Hematopoietic multipotent progenitor cell treated with erythropoietin and hydrocortisone succinate and interleukin-3 and kit ligand, for 17 days (in vitro differentiated cells): ENCODE results near the gene ATP5ME.
"Not testable (repeated sequence)": the region's sequence is repeated elsewhere in the genome, so short reads cannot be mapped to it uniquely, and the experiment has no call there.

Source experiments
- DNase-seq: peaks from one replicate; pipeline ENCODE4 v3.0.0-alpha.2; 2015; ENCODE audit warnings: low spot score

ATP5ME gene

GRCh38 chr4:674172-675035 is at the start of gene ATP5ME, which contains the start of gene MYL5:
Gene ATP5ME (minus strand): TSS chr4:674276. CDS start chr4:674247, 29 bp downstream.
Gene MYL5 (plus strand): TSS chr4:674542. CDS start chr4:678027, 3,485 bp downstream.
- peak; percentile 98 for DNase-seq

- DNase-seq, result no peak
Measured at GRCh38 chr4:722851-723360, 48.8 kb upstream of the ATP5ME start.

- DNase-seq, result no peak
Measured at GRCh38 chr4:722169-722725, 48.2 kb upstream of the ATP5ME start.

GRCh38 chr4:721261-722168 is 47.4 kb upstream of the ATP5ME start:
- no peak for DNase-seq

- no peak for DNase-seq
Measured at GRCh38 chr4:720111-720860, 46.2 kb upstream of the ATP5ME start.

GRCh38 chr4:718460-718859 is 44.4 kb upstream of the ATP5ME start:
- no peak for DNase-seq

- DNase-seq, result no peak
Measured at GRCh38 chr4:717601-718320, 43.7 kb upstream of the ATP5ME start.

- DNase-seq, result no peak
Measured at GRCh38 chr4:714087-714486, 40.0 kb upstream of the ATP5ME start.

- DNase-seq, result no peak
Measured at GRCh38 chr4:712916-713632, 39.0 kb upstream of the ATP5ME start.

- DNase-seq, result no peak
Measured at GRCh38 chr4:712093-712492, 38.0 kb upstream of the ATP5ME start.

- DNase-seq, result no peak
Measured at GRCh38 chr4:710916-711315, 36.8 kb upstream of the ATP5ME start.

- no peak for DNase-seq
Measured at GRCh38 chr4:710116-710515, 36.0 kb upstream of the ATP5ME start.

- no peak for DNase-seq
Measured at GRCh38 chr4:709348-709747, 35.3 kb upstream of the ATP5ME start.

- DNase-seq, result no peak
Measured at GRCh38 chr4:708631-708933, 34.5 kb upstream of the ATP5ME start.

GRCh38 chr4:707929-708630 is 34.0 kb upstream of the ATP5ME start:
- no peak for DNase-seq

- DNase-seq, result no peak
Measured at GRCh38 chr4:706834-707598, 32.9 kb upstream of the ATP5ME start.

GRCh38 chr4:706083-706633 is 32.1 kb upstream of the ATP5ME start:
- DNase-seq, result not testable (repeated sequence)

- DNase-seq, result peak; percentile 90
Measured at GRCh38 chr4:705278-706082, 31.4 kb upstream of the ATP5ME start, which contains the start of gene PCGF3. Gene PCGF3 (plus strand): TSS chr4:705832. CDS start chr4:733681, 27,849 bp downstream.
